OCI-LY1 (cell line): ENCODE measurements around the gene PLXNA3.

Experiments used
- CTCF ChIP-seq: fragments of 200-600 bp; sonication (generic), shearing (Covaris generic); IDR thresholded peaks from 2 replicates; pipeline ENCODE4 v1.5.1; 2017; ENCODE audit warnings: mild to moderate bottlenecking, antibody characterized with exemption, low read length, moderate library complexity, mixed read lengths
- EZH2 ChIP-seq: fragments of 200-600 bp; sonication (generic), shearing (Covaris generic); IDR thresholded peaks from 2 replicates; pipeline ENCODE4 v1.8.0; 2017; ENCODE audit warnings: borderline replicate concordance, mixed run types, mild to moderate bottlenecking, antibody characterized with exemption, low read length, moderate library complexity, mixed read lengths

GRCh38 chrX:154515090-154515965, 57.2 kb downstream of the PLXNA3 start:
- TF ChIP-seq CTCF = no peak
- TF ChIP-seq EZH2 = no peak
